SK-MEL-5 (cell line): ENCODE results near the gene ADD1. TPM values are rescaled to one million over a fixed set of nuclear protein-coding genes. Genes with fewer than 3 reads are reported as not detected.

Source experiments
- DNase-seq: peaks from one replicate; pipeline ENCODE4 v3.0.0-alpha.2; 2016; ENCODE audit warnings: low read depth, low spot score
- in situ Hi-C: cut with HindIII; loops from 2 replicates; pipeline ENCODE4 v1.10.0; 2016; ENCODE audit warnings: low sequenced_read_pairs, high pct_unique_total_duplicates, low pct_unique_long_range_greater_than_20kb
- total RNA-seq: library from RNA; depleted of rRNA; stranded (reverse); fragments of >200 nt; shearing (Covaris generic); gene quantifications from 2 replicates; pipeline ENCODE4 v1.2.3, GENCODE V29; 2014

ADD1 gene
- total RNA-seq, 1 experiment from 2014 or later = 148 TPM

DNA sequence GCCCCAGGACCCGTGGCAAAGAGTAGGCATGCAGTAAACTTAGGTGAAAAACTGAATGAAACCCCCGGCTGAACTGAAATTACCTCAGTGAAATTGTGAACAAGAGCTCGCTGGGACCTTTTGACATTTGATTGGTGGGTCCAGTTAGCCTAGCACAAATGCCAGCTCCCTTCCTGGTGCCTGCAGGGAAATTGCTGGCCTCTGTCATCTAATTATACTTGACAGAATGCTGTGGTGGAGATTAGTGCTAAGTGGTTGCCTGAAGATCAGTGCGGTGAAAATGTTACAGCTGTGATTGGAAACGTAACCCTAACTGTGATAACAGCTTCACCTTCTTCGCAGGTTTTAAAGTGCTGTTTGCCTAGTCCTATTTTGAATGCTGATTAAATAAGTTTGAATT, 43.0 kb downstream of the ADD1 start:
- no peak for DNase-seq
- in situ Hi-C loops = no loop called here

DNA sequence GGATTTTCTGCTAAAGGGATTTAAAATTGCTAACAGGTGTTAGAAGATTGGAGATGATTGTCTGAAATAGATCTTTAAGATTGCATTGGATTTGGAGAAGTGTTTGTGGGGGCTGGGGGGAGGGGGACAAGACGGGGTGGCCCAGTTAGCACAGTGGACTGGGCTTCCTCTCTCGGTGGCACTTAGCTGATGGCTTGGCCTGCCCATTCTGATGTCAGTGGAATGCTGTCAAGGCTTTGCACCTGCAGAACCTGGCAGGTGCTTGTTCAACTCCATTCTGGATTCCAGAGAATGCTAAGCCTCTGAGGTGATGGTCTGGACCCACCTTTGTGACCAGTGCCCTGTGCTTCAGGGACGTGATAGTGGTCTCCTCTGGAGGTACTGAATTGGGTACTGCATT, 43.7 kb downstream of the ADD1 start:
- in situ Hi-C loops = no loop called here
- DNase-seq = no peak

DNA sequence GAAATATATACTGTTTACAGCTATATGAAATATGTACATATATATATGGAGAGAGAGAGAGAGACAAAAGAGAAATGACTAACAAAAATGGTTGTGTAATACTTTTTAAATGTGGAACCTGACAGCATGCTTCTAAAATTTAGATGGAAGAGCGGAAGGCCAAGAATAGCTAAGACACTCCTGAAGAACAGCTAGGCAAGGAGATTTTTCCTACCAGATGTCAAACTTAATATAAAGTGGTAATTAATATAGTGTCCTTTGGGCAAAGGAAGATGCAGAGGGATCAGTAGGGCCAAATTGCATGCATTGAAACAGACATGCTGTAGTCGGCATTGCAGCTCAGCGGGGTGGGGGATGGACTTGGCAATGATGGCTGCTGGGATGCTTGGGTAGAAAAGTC, 45.2 kb downstream of the ADD1 start:
- in situ Hi-C loops = no loop called here
- no peak for DNase-seq

DNA sequence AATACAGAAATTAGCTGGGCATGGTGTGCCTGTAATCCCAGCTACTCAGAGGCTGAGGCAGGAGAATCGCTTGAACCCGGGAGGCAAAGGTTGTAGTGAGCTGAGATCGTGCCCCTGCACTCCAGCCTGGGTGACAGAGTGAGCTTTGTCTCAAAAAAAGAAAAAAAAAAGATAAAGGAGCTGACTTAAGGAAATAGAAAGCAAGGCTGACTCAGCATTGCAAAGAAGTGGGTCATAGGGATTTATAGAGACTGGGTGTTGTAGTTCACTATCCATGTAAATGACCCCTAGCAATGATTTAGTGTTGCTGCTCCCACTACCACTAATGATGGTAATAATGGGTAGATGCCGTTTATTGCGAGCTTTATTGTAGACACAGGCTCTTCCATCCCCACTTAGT, 47.6 kb downstream of the ADD1 start:
- in situ Hi-C loops = no loop called here
- DNase-seq = no peak

DNA sequence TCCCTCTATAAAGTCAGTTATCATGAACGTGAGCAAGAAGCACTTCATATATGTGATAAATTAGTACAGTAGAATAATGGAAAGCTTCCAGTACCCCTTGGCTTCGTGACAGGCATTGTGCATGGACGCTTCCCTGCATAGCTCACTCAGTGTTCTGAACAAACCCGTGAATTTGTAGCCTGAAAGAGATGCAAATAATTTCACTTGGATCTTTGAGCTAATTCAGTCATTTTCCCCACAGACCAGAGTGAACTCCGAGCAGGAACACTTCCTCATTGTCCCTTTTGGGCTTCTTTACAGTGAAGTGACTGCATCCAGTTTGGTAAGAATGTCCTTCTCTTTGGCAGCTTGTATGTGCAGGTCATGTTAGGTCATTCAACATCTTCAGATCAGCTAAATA, 50.1 kb downstream of the ADD1 start:
- no peak for DNase-seq
- in situ Hi-C loops = no loop called here

DNA sequence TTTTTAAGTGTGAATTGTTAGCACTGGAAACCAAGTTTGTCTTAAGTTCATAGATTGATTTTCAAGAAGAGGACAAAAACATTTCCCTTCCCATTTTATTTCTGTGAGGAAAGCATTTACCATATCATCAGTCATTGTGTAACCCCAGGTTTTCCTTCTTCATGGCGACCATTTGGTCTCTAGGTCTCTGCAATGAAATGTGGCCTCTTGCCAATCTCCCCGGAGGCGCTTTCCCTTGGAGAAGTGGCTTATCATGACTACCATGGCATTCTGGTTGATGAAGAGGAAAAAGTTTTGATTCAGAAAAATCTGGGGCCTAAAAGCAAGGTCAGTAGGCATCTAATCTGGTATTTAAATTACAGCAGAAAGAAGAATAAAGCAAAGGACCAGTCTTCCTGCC, 54.4 kb downstream of the ADD1 start:
- DNase-seq = no peak
- in situ Hi-C loops = no loop called here

DNA sequence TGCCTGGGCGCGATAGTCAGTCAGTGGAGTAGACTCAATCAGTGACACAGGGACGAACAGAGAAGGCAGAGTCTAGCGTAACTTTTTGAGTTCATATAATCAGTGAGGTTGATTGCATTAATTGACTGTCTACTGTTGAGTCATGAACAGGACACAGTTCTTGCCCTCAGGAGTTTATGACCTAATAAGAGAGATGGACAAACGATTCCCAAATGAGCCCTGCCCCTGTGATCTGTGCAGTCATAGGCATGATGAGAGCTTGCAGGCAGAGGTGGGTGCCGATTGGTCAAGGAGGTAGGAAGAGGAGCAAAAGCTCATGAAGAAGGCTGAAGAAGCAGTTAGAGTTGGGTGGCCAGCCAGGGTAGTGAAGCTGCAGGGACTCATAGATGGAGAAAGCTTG, 57.1 kb downstream of the ADD1 start:
- in situ Hi-C loops = no loop called here
- no peak for DNase-seq

DNA sequence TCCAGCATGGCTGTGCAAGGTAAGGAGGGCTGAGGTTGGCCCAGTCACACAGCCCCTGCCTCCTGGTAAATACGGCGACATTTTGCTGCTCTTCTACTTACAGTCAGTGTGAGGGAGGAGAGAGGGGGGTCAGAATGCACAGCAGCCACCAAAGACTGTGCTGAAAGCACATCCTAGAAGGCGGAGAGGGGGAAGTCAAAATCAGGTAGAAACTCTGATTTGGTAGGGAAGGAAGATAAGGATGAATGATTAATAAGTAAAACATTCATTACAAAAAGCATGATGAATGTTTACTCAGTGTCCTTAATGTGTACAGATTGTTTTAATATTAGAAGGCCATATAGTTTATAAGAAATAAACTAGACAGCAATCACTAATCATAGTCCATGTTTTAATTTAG, 57.5 kb downstream of the ADD1 start:
- no peak for DNase-seq
- in situ Hi-C loops = no loop called here

DNA sequence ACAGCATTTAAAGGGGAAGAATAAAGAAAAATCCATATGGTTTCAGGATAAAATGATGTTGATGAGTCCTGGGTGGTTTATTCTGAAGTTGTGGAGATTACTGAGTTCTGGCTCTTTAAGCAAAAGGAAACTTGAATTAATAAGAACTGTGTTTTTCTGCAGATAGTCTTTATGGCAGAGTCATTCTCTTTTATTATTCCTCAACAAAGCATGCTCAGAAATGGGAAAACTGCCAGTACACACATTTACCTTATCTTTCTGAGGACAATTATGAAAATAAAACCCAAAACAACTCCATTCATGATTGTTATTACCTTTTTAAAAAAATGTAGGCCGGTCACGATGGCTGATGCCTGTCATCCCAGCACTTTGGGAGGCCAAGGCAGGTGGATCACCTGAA, 58.5 kb downstream of the ADD1 start:
- in situ Hi-C loops = no loop called here
- no peak for DNase-seq

DNA sequence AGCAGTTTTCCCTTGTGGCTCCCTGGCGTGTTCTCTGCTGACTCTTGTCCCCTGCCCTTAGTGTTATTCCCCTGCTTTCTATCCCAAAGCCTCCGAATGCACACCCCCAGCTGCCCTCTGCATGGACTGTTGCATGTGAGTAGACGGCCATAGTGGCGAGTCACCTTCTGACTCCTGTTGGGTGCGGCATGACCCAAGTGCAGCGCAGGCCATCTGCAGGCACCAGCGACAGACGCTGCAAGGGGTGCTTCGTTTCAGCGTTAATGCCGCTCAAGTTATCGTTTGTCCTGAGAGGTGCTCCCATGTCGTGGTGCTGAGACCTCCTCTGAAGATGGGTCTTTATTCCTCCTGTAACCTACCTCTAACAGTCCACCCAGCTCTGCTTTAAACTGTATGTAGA, 61.9 kb downstream of the ADD1 start:
- no peak for DNase-seq
- in situ Hi-C loops = no loop called here

DNA sequence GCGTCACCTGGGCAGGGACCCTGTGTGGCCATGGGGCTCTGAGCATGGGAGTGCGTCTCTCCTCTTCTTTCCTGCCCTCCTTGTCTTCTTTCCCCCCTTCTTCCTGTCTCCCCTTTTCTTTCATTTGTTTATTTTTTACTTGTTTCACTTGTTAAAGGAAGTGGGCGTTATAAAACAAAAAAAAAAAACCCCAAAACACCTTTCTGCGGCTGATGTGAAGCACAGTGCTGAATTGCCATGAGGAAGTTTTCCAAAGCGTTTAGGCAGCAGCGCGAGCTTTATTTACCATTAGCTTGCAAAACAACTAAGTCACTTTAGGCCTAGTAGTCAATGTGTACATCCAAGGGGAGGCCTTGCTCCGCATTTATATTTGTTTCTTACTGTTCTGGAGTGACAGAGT, 62.6 kb downstream of the ADD1 start:
- no peak for DNase-seq
- in situ Hi-C loops = no loop called here

DNA sequence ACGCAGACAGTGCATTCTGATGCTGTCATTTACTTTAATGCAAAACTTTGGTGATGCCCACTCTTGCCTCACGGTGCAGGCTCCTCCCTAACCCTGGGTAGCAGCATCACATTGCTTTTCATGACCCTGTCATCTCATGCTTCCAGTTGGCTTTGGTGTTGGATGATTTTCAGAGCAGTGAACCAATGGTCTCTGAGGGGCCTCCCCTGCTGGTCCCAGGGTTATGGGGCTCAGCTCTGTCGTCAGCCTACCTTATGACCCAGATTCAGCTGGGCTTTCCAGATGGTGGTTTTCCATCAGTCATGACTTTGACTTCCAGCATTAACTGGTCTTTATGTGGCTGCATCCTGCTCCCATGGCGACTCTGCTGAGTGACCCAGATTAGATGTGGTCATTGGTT, 63.6 kb downstream of the ADD1 start:
- DNase-seq = no peak
- in situ Hi-C loops = no loop called here

DNA sequence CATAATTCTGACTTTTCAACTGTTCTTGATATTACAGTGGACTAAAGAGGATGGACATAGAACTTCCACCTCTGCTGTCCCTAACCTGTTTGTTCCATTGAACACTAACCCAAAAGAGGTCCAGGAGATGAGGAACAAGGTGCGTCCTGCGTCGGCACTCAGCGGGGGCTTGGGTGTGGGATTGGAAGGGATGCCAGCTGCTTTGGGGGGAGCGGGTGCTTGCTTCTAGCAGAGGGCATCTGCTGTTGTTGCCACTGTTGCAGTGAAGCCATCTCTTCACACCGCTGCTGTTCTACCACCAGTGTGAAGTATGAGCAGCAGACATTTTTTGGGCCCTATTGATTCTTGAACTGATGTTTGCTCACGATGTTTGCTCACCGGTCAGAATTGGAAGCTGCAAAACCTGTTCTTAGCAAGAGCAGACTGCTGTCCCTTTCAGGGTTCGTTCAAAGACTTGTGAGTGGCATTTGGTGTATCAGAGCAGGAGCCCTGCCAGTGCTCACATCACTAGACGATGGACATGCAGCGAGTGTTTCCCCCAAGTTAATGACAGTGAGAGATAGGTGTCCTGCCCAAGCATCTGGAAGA, 64.2 kb downstream of the ADD1 start:
- in situ Hi-C loops = no loop called here

DNA sequence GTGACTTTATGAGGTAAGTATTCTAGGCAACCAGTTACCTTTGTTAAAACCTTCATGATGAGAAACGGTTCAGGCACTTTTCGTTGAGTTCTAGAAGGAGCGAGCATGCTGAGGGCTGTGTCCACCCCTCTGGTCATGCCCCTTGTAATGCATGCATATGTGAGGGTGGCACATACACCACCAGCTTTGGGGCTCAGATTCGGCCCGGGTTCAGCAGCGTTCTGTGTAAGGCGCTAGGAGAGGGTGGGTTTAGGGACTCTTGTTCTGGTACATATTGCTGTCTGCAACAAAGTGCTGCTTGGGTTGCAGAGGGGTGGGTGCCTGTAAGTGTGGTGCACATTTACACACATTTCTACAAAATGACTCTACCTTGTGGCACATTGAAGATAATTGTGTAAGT, 65.0 kb downstream of the ADD1 start:
- in situ Hi-C loops = no loop called here
- DNase-seq = no peak

More for the DNA sequence above, 64.2 kb downstream of the ADD1 start:
- no peak for DNase-seq

DNA sequence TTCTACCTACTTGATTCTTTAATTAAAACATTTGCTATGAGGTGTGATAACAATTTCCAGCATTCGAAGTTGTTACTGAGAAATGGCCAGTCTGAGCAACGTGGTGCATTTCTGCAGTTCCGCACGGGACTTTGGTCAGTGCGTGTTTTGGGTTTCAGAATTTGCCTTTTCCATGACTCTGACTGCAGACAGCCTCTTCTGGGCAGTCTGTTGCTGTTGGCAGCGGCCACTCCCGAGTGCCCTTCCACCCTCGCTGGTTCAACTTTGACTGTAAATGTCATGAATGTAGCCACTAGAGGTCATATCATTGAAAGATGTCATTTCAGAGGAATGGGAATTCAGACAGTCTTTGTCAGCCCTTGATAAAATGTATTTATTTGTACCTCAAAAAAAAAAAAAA, 65.9 kb downstream of the ADD1 start:
- in situ Hi-C loops = no loop called here
- no peak for DNase-seq

DNA sequence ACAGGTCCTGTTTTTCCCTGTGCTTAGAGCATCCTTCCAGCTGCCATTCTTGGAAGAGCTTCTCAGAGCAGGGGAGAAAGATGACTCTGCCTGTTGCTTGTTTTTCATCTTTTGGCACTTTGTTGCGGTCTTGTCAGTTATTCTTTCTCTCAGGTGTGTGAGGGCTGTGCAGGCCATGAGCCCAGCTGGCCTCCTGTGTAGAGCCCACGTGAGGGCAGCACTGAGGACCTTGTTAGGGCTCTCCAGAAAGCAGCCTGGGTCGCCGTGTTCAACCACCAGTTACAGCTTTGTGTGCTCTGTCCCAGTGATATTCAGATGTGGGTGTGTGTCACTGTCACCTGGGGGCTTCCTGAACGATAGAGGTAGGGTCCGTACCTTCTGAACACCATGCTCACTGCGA, 66.8 kb downstream of the ADD1 start:
- DNase-seq = peak; percentile 17
- in situ Hi-C loops = no loop called here

DNA sequence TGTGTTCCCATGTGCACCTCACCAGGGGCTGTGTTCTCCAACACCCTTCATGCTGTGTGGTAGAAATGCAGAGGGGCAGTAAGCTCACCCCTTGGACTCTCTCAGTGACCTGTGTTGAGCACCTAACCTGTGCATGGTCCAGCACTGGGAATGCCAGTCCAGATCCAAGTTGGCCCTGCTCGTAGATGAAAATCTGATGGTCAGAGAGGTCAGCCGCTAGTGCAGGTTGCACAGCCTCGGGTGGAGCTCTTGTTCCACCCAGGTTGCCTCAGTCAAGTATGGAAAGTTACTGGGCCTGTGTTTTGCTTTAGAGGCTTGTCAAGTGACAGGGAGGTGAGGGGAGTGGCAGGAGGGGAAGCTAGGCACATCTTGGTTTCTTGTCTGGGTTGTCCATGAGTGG, 68.2 kb downstream of the ADD1 start:
- no peak for DNase-seq
- in situ Hi-C loops = no loop called here

DNA sequence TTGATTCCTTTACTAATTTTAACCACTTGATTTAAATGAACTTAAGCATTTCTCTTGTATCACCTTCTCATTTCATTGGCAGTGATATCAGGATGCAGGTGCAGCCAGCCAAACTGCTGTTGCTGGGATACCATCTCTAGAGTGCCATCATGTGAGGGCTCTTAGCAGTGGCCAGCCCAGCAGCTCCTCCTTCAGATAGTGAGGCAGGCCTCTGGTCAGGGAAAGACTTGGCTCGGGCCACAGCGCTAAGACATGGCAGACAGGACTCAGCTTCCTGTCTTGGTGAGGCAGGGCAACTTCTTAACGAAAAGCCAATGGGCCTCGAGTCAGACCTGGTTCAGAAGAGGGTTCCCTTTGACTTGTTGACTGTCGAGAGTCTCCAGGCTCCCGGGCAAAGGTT, 69.5 kb downstream of the ADD1 start:
- no peak for DNase-seq
- in situ Hi-C loops = no loop called here

DNA sequence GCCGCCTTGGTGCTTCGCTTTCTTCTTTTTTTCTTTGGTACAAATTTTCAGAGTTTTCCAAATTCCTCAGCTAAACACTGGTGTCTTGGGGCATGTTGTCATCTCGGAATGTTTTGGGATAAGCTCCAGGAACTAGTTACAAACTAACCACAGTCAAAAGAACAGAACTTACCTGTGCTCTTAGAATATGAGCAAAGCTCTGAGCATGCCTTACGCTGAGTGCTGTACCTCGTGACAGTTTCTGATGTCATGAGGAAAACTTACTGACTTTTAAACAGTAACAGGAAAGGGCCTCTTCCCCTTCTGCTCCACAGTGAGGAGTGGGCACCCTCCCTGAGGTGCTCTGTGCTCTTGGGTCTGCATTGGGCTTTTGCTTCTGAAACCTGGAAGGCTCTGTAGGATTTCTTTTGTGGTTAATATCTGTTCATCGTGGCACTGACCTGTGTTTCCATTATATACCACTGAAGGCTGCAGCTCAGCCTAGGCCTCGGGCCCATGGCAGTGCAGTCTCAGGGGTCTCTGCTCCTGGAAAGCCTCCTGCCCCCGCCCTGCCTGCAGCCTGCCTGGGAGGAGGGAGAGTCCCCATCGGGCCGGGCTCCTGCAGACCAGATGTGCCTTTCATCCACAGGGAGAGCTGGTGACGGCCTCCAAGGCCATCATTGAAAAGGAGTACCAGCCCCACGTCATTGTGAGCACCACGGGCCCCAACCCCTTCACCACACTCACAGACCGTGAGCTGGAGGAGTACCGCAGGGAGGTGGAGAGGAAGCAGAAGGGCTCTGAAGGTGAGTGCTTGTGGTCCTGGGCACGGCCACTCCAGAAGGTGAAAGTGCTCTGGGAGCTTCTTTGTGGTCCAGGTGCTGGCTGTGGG, 70.8 kb downstream of the ADD1 start:
- no peak for DNase-seq
- in situ Hi-C loops = no loop called here
